ENCODE data around the gene CDH8.
"Not testable (repeated sequence)": the region's sequence is repeated elsewhere in the genome, so short reads cannot be mapped to it uniquely, and the experiment has no call there.

CDH8 gene

GRCh38 chr16:61713787-61714186 lies 322.5 kb downstream of the CDH8 start:
- no peak overlapping the region for H3K4me3 ChIP-seq (ENCODE audit: low read length)
- H3K9ac ChIP-seq (ENCODE audit: low read length) = no peak overlapping the region
- no peaks in the 10 kb centered on the region for H3K9me3 ChIP-seq (ENCODE audit: control insufficient read depth, low read length)
- no peaks in the 10 kb centered on the region for H3K27me3 ChIP-seq (ENCODE audit: control insufficient read depth, insufficient read depth, low read length)
- H3K4me1 ChIP-seq (ENCODE audit: control insufficient read depth, insufficient read depth, low read length) = no peaks in the 10 kb centered on the region
- no peaks in the 10 kb centered on the region for H3K36me3 ChIP-seq (ENCODE audit: control insufficient read depth, insufficient read depth, low read length)

GRCh38 chr16:61699640-61700039 lies 336.6 kb downstream of the CDH8 start:
- H3K9ac ChIP-seq (ENCODE audit: low read length); H3K9me3 ChIP-seq (ENCODE audit: control insufficient read depth, low read length); H3K4me1 ChIP-seq (ENCODE audit: control insufficient read depth, insufficient read depth, low read length); H3K36me3 ChIP-seq (ENCODE audit: control insufficient read depth, insufficient read depth, low read length); H3K27me3 ChIP-seq (ENCODE audit: control insufficient read depth, insufficient read depth, low read length); H3K4me3 ChIP-seq (ENCODE audit: low read length): not testable (repeated sequence)

- no peak overlapping the region for H3K9ac ChIP-seq (ENCODE audit: low read length)
- no peaks in the 10 kb centered on the region for H3K4me1 ChIP-seq (ENCODE audit: control insufficient read depth, insufficient read depth, low read length)
- H3K9me3 ChIP-seq (ENCODE audit: control insufficient read depth, low read length) = no peaks in the 10 kb centered on the region
- no peaks in the 10 kb centered on the region for H3K36me3 ChIP-seq (ENCODE audit: control insufficient read depth, insufficient read depth, low read length)
- H3K4me3 ChIP-seq (ENCODE audit: low read length) = no peak overlapping the region
- no peaks in the 10 kb centered on the region for H3K27me3 ChIP-seq (ENCODE audit: control insufficient read depth, insufficient read depth, low read length)
These were observed 351.7 kb downstream of the CDH8 start for GRCh38 chr16:61684541-61684940.

GRCh38 chr16:61681673-61682072 lies 354.6 kb downstream of the CDH8 start:
- H3K36me3 ChIP-seq (ENCODE audit: control insufficient read depth, insufficient read depth, low read length) = no peaks in the 10 kb centered on the region
- no peak overlapping the region for H3K9ac ChIP-seq (ENCODE audit: low read length)
- H3K9me3 ChIP-seq (ENCODE audit: control insufficient read depth, low read length) = no peaks in the 10 kb centered on the region
- no peaks in the 10 kb centered on the region for H3K4me1 ChIP-seq (ENCODE audit: control insufficient read depth, insufficient read depth, low read length)
- H3K4me3 ChIP-seq (ENCODE audit: low read length) = no peak overlapping the region
- H3K27me3 ChIP-seq (ENCODE audit: control insufficient read depth, insufficient read depth, low read length) = no peaks in the 10 kb centered on the region

GRCh38 chr16:61681124-61681523 lies 355.1 kb downstream of the CDH8 start:
- no peak overlapping the region for H3K9ac ChIP-seq (ENCODE audit: low read length)
- no peaks in the 10 kb centered on the region for H3K27me3 ChIP-seq (ENCODE audit: control insufficient read depth, insufficient read depth, low read length)
- no peaks in the 10 kb centered on the region for H3K9me3 ChIP-seq (ENCODE audit: control insufficient read depth, low read length)
- H3K4me3 ChIP-seq (ENCODE audit: low read length) = no peak overlapping the region
- H3K4me1 ChIP-seq (ENCODE audit: control insufficient read depth, insufficient read depth, low read length) = no peaks in the 10 kb centered on the region
- H3K36me3 ChIP-seq (ENCODE audit: control insufficient read depth, insufficient read depth, low read length) = no peaks in the 10 kb centered on the region

- Histone ChIP-seq H3K4me3 (ENCODE audit: low read length) (no peak overlapping the region), H3K36me3 (ENCODE audit: control insufficient read depth, insufficient read depth, low read length) (no peaks in the 10 kb centered on the region), H3K27me3 (ENCODE audit: control insufficient read depth, insufficient read depth, low read length) (no peaks in the 10 kb centered on the region), H3K9me3 (ENCODE audit: control insufficient read depth, low read length) (no peaks in the 10 kb centered on the region), H3K9ac (ENCODE audit: low read length) (no peak overlapping the region), H3K4me1 (ENCODE audit: control insufficient read depth, insufficient read depth, low read length) (no peaks in the 10 kb centered on the region)
These were observed 358.1 kb downstream of the CDH8 start for GRCh38 chr16:61678182-61678581.

- no peaks in the 10 kb centered on the region for H3K36me3 ChIP-seq (ENCODE audit: control insufficient read depth, insufficient read depth, low read length)
- no peak overlapping the region for H3K4me3 ChIP-seq (ENCODE audit: low read length)
- H3K27me3 ChIP-seq (ENCODE audit: control insufficient read depth, insufficient read depth, low read length) = no peaks in the 10 kb centered on the region
- H3K9me3 ChIP-seq (ENCODE audit: control insufficient read depth, low read length) = no peaks in the 10 kb centered on the region
- H3K4me1 ChIP-seq (ENCODE audit: control insufficient read depth, insufficient read depth, low read length) = no peaks in the 10 kb centered on the region
- no peak overlapping the region for H3K9ac ChIP-seq (ENCODE audit: low read length)
These were observed 358.5 kb downstream of the CDH8 start for GRCh38 chr16:61677776-61678175.

- Histone ChIP-seq H3K27me3 (ENCODE audit: control insufficient read depth, insufficient read depth, low read length) (no peaks in the 10 kb centered on the region), H3K36me3 (ENCODE audit: control insufficient read depth, insufficient read depth, low read length) (no peaks in the 10 kb centered on the region), H3K9ac (ENCODE audit: low read length) (no peak overlapping the region), H3K4me3 (ENCODE audit: low read length) (no peak overlapping the region), H3K9me3 (ENCODE audit: control insufficient read depth, low read length) (no peaks in the 10 kb centered on the region), H3K4me1 (ENCODE audit: control insufficient read depth, insufficient read depth, low read length) (no peaks in the 10 kb centered on the region)
These were observed 359.5 kb downstream of the CDH8 start for GRCh38 chr16:61676740-61677139.

- Histone ChIP-seq H3K27me3 (ENCODE audit: control insufficient read depth, insufficient read depth, low read length) (no peaks in the 10 kb centered on the region), H3K4me3 (ENCODE audit: low read length) (no peak overlapping the region), H3K36me3 (ENCODE audit: control insufficient read depth, insufficient read depth, low read length) (no peaks in the 10 kb centered on the region), H3K9ac (ENCODE audit: low read length) (no peak overlapping the region), H3K4me1 (ENCODE audit: control insufficient read depth, insufficient read depth, low read length) (no peaks in the 10 kb centered on the region), H3K9me3 (ENCODE audit: control insufficient read depth, low read length) (no peaks in the 10 kb centered on the region)
These were observed 365.1 kb downstream of the CDH8 start for GRCh38 chr16:61671161-61671560.

- Histone ChIP-seq H3K27me3 (ENCODE audit: control insufficient read depth, insufficient read depth, low read length) (no peaks in the 10 kb centered on the region), H3K4me1 (ENCODE audit: control insufficient read depth, insufficient read depth, low read length) (no peaks in the 10 kb centered on the region), H3K9ac (ENCODE audit: low read length) (no peak overlapping the region), H3K9me3 (ENCODE audit: control insufficient read depth, low read length) (no peaks in the 10 kb centered on the region), H3K4me3 (ENCODE audit: low read length) (no peak overlapping the region), H3K36me3 (ENCODE audit: control insufficient read depth, insufficient read depth, low read length) (no peaks in the 10 kb centered on the region)
These were observed 370.7 kb downstream of the CDH8 start for GRCh38 chr16:61665512-61665911.

GRCh38 chr16:61659936-61660335 lies 376.3 kb downstream of the CDH8 start:
- H3K9ac ChIP-seq (ENCODE audit: low read length) = no peak overlapping the region
- no peaks in the 10 kb centered on the region for H3K9me3 ChIP-seq (ENCODE audit: control insufficient read depth, low read length)
- H3K27me3 ChIP-seq (ENCODE audit: control insufficient read depth, insufficient read depth, low read length) = no peaks in the 10 kb centered on the region

GRCh38 chr16:61654962-61655361 lies 381.3 kb downstream of the CDH8 start:
- H3K4me3 ChIP-seq (ENCODE audit: low read length) = no peak overlapping the region
- no peaks in the 10 kb centered on the region for H3K27me3 ChIP-seq (ENCODE audit: control insufficient read depth, insufficient read depth, low read length)
- no peaks in the 10 kb centered on the region for H3K4me1 ChIP-seq (ENCODE audit: control insufficient read depth, insufficient read depth, low read length)
- no peaks in the 10 kb centered on the region for H3K9me3 ChIP-seq (ENCODE audit: control insufficient read depth, low read length)
- no peaks in the 10 kb centered on the region for H3K36me3 ChIP-seq (ENCODE audit: control insufficient read depth, insufficient read depth, low read length)
- H3K9ac ChIP-seq (ENCODE audit: low read length) = no peak overlapping the region

More at GRCh38 chr16:61659936-61660335, 376.3 kb downstream of the CDH8 start:
- Histone ChIP-seq H3K4me1 (ENCODE audit: control insufficient read depth, insufficient read depth, low read length) (no peaks in the 10 kb centered on the region), H3K4me3 (ENCODE audit: low read length) (no peak overlapping the region), H3K36me3 (ENCODE audit: control insufficient read depth, insufficient read depth, low read length) (no peaks in the 10 kb centered on the region)

- Histone ChIP-seq H3K9me3 (ENCODE audit: control insufficient read depth, low read length) (no peaks in the 10 kb centered on the region), H3K36me3 (ENCODE audit: control insufficient read depth, insufficient read depth, low read length) (no peaks in the 10 kb centered on the region), H3K4me1 (ENCODE audit: control insufficient read depth, insufficient read depth, low read length) (no peaks in the 10 kb centered on the region)
These were observed 382.7 kb downstream of the CDH8 start for GRCh38 chr16:61653544-61653943.

More at GRCh38 chr16:61653544-61653943, 382.7 kb downstream of the CDH8 start:
- Histone ChIP-seq H3K4me3 (ENCODE audit: low read length) (no peak overlapping the region), H3K9ac (ENCODE audit: low read length) (no peak overlapping the region), H3K27me3 (ENCODE audit: control insufficient read depth, insufficient read depth, low read length) (no peaks in the 10 kb centered on the region)
